ENCODE measurements around the gene HOXB4.

HOXB4 gene

GRCh38 chr17:48571024-48571818 lies 6.9 kb downstream of the HOXB4 start:
- Histone ChIP-seq H3K4me3 (ENCODE audit: low read depth, low read length) (no peak overlapping the region), H3K36me3 (no peaks in the 10 kb centered on the region), H3K9me3 (no peaks in the 10 kb centered on the region), H3K4me1 (no peaks in the 10 kb centered on the region), H3K27me3 (peaks cover 100% of the 10 kb centered on the region)
- no peak for DNase-seq
- TF ChIP-seq, protein P1, sequence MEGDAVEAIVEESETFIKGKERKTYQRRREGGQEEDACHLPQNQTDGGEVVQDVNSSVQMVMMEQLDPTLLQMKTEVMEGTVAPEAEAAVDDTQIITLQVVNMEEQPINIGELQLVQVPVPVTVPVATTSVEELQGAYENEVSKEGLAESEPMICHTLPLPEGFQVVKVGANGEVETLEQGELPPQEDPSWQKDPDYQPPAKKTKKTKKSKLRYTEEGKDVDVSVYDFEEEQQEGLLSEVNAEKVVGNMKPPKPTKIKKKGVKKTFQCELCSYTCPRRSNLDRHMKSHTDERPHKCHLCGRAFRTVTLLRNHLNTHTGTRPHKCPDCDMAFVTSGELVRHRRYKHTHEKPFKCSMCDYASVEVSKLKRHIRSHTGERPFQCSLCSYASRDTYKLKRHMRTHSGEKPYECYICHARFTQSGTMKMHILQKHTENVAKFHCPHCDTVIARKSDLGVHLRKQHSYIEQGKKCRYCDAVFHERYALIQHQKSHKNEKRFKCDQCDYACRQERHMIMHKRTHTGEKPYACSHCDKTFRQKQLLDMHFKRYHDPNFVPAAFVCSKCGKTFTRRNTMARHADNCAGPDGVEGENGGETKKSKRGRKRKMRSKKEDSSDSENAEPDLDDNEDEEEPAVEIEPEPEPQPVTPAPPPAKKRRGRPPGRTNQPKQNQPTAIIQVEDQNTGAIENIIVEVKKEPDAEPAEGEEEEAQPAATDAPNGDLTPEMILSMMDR (IDR thresholded peaks at IDR 0.05; ENCODE audit: low read depth, low read length) = no peak

GRCh38 chr17:48570325-48571023 lies 7.7 kb downstream of the HOXB4 start:
- Histone ChIP-seq H3K27me3 (peaks cover 100% of the 10 kb centered on the region), H3K4me3 (ENCODE audit: low read depth, low read length) (no peak overlapping the region), H3K36me3 (no peaks in the 10 kb centered on the region), H3K4me1 (no peaks in the 10 kb centered on the region), H3K9me3 (no peaks in the 10 kb centered on the region)
- TF ChIP-seq, protein P1 (IDR thresholded peaks at IDR 0.05; ENCODE audit: low read depth, low read length) = no peak
- no peak for DNase-seq

DNA sequence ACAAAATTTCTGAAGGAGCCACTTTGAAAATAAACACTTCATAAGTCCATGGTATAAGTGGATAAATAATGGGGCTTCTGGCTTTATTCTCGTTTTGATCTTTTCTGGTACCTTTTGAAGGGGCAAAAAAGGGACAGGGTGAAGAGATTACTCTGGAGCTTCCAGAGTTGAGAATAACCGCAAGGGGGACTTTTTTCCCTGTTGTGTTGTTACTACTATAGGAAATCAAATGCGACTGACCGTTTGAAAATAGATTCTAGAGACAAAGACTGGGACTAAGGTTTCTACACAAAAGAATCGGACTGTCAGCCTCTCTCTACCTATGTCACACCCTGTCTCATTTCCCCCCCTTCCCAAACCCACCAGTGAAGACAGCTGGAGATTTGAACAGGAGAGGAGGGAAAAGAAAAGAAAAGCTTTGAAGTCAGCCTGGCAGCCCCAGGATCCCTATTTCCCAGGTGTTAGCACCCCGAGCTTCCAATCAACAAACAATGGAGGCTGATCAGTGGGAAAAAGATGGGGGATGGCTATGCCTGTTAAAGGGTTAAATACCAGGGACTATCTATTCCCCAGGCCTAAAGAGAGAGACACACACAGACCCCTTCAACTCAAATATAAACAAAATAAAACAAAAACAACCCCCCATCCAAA lies 8.4 kb downstream of the HOXB4 start:
- Histone ChIP-seq H3K36me3 (no peaks in the 10 kb centered on the region), H3K9me3 (no peaks in the 10 kb centered on the region), H3K4me1 (no peaks in the 10 kb centered on the region), H3K4me3 (ENCODE audit: low read depth, low read length) (no peak overlapping the region), H3K27me3 (peaks cover 100% of the 10 kb centered on the region)
- TF ChIP-seq, protein P1 (IDR thresholded peaks at IDR 0.05; ENCODE audit: low read depth, low read length) = no peak
- DNase-seq = no peak

- Histone ChIP-seq H3K36me3 (no peaks in the 10 kb centered on the region), H3K4me3 (ENCODE audit: low read depth, low read length) (no peak overlapping the region)
These were observed 8.9 kb downstream of the HOXB4 start for GRCh38 chr17:48569240-48569582.

GRCh38 chr17:48568499-48569239 lies 9.5 kb downstream of the HOXB4 start:
- H3K9me3 ChIP-seq = no peaks in the 10 kb centered on the region
- no peaks in the 10 kb centered on the region for H3K36me3 ChIP-seq
- H3K4me1 ChIP-seq = no peaks in the 10 kb centered on the region
- H3K27me3 ChIP-seq = peaks cover 99% of the 10 kb centered on the region
- no peak for DNase-seq
- TF ChIP-seq, protein P1 (IDR thresholded peaks at IDR 0.05; ENCODE audit: low read depth, low read length) = no peak
- no peak overlapping the region for H3K4me3 ChIP-seq (ENCODE audit: low read depth, low read length)

More at GRCh38 chr17:48569240-48569582, 8.9 kb downstream of the HOXB4 start:
- no peaks in the 10 kb centered on the region for H3K4me1 ChIP-seq
- TF ChIP-seq, protein P1 (IDR thresholded peaks at IDR 0.05; ENCODE audit: low read depth, low read length) = no peak
- no peaks in the 10 kb centered on the region for H3K9me3 ChIP-seq
- no peak for DNase-seq
- H3K27me3 ChIP-seq = peaks cover 99% of the 10 kb centered on the region

All from BE2C (cell line).